ES-I3 (cell line): ENCODE results near the gene SSNA1.

Experiments
- H3K36me3 ChIP-seq: 2 replicates; pipeline ENCODE4 v1.6.1; 2013; ENCODE audit warnings: mild to moderate bottlenecking, low read length, control low read depth, moderate library complexity; ENCODE audit not compliant: insufficient read depth
- H3K4me1 ChIP-seq: 2 replicates; pipeline ENCODE4 v1.6.1; 2013; ENCODE audit warnings: mild to moderate bottlenecking, control low read depth, low read length; ENCODE audit not compliant: insufficient read depth
- H3K9ac ChIP-seq: 2 replicates; pipeline ENCODE4 v1.6.1; 2013; ENCODE audit warnings: low read depth, mild to moderate bottlenecking, low read length, moderate library complexity
- H3K9me3 ChIP-seq: 2 replicates; pipeline ENCODE4 v1.6.1; 2013; ENCODE audit warnings: mild to moderate bottlenecking, low read length, moderate library complexity; ENCODE audit not compliant: control insufficient read depth, insufficient read depth

Gene SSNA1

GRCh38 chr9:137188490-137189296 lies at the start of gene SSNA1, which contains the start of gene ANAPC2:
Gene SSNA1, plus strand, starts transcription at chr9:137188676. Its CDS starts 51 bp downstream, at chr9:137188727.
Gene ANAPC2, minus strand, starts transcription at chr9:137188560. Its CDS starts 28 bp downstream, at chr9:137188532.
- peaks cover 6% of the 10 kb centered on the region; the same call in 1 of the 2 replicates for H3K4me1 ChIP-seq

GRCh38 chr9:137138722-137139467 lies 49.6 kb upstream of the SSNA1 start, which contains the start of gene GRIN1:
Gene GRIN1, plus strand, starts transcription at chr9:137139154. Its CDS starts 333 bp downstream, at chr9:137139487.
- Histone ChIP-seq H3K4me1 (no peaks in the 10 kb centered on the region; the same call in 1 of the 2 replicates), H3K9me3 (no peaks in the 10 kb centered on the region), H3K36me3 (no peaks in the 10 kb centered on the region), H3K9ac (no peak within 1 kb of the TSS)

More at GRCh38 chr9:137188490-137189296, at the start of gene SSNA1, which contains the start of gene ANAPC2:
- Histone ChIP-seq H3K9me3 (no peaks in the 10 kb centered on the region), H3K36me3 (no peaks in the 10 kb centered on the region), H3K9ac (peak within 1 kb of the TSS; percentile 78)

GRCh38 chr9:137139468-137140150 lies 48.9 kb upstream of the SSNA1 start:
- H3K4me1 ChIP-seq: no peaks in the 10 kb centered on the region; the same call in 1 of the 2 replicates
- H3K9me3 ChIP-seq: no peaks in the 10 kb centered on the region
- no peaks in the 10 kb centered on the region for H3K36me3 ChIP-seq
- H3K9ac ChIP-seq: no peak overlapping the region

- no peaks in the 10 kb centered on the region for H3K36me3 ChIP-seq
- no peaks in the 10 kb centered on the region for H3K9me3 ChIP-seq
- no peaks in the 10 kb centered on the region; the same call in 1 of the 2 replicates for H3K4me1 ChIP-seq
- H3K9ac ChIP-seq: no peak overlapping the region
Observed at GRCh38 chr9:137140151-137141012, 48.1 kb upstream of the SSNA1 start.

- Histone ChIP-seq H3K9ac (no peak overlapping the region), H3K4me1 (no peaks in the 10 kb centered on the region; the same call in 1 of the 2 replicates), H3K9me3 (no peaks in the 10 kb centered on the region), H3K36me3 (no peaks in the 10 kb centered on the region)
Observed at GRCh38 chr9:137141050-137141810, 47.2 kb upstream of the SSNA1 start.

- Histone ChIP-seq H3K9me3 (no peaks in the 10 kb centered on the region), H3K4me1 (no peaks in the 10 kb centered on the region; the same call in 1 of the 2 replicates), H3K9ac (no peak overlapping the region), H3K36me3 (no peaks in the 10 kb centered on the region)
Observed at GRCh38 chr9:137141976-137142936, 46.2 kb upstream of the SSNA1 start.

- H3K36me3 ChIP-seq: no peaks in the 10 kb centered on the region
- H3K9ac ChIP-seq: no peak overlapping the region
- H3K4me1 ChIP-seq: no peaks in the 10 kb centered on the region; the same call in 1 of the 2 replicates
- no peaks in the 10 kb centered on the region for H3K9me3 ChIP-seq
Observed at GRCh38 chr9:137143459-137143858, 45.0 kb upstream of the SSNA1 start.

- no peaks in the 10 kb centered on the region for H3K36me3 ChIP-seq
- peaks cover 5% of the 10 kb centered on the region; the same call in 1 of the 2 replicates for H3K4me1 ChIP-seq
- H3K9ac ChIP-seq: no peak overlapping the region
- H3K9me3 ChIP-seq: no peaks in the 10 kb centered on the region
Observed at GRCh38 chr9:137145731-137146526, 42.5 kb upstream of the SSNA1 start.

- H3K9ac ChIP-seq: no peak overlapping the region
- H3K4me1 ChIP-seq: peaks cover 5% of the 10 kb centered on the region; the same call in 1 of the 2 replicates
- no peaks in the 10 kb centered on the region for H3K36me3 ChIP-seq
- H3K9me3 ChIP-seq: no peaks in the 10 kb centered on the region
Observed at GRCh38 chr9:137146527-137146918, 42.0 kb upstream of the SSNA1 start.

- Histone ChIP-seq H3K4me1 (peaks cover 5% of the 10 kb centered on the region; the same call in 1 of the 2 replicates), H3K36me3 (no peaks in the 10 kb centered on the region), H3K9ac (no peak overlapping the region), H3K9me3 (no peaks in the 10 kb centered on the region)
Observed at GRCh38 chr9:137147091-137147792, 41.2 kb upstream of the SSNA1 start.

GRCh38 chr9:137147793-137148160 lies 40.7 kb upstream of the SSNA1 start:
- Histone ChIP-seq H3K4me1 (peaks cover 5% of the 10 kb centered on the region; the same call in 1 of the 2 replicates), H3K9ac (no peak overlapping the region), H3K9me3 (no peaks in the 10 kb centered on the region), H3K36me3 (no peaks in the 10 kb centered on the region)
